OCI-LY1 (cell line): ENCODE results near the gene SERPINI1.

Experiments used
- H2AFZ ChIP-seq: fragments of 200-600 bp; sonication (generic), shearing (Covaris generic); 2 replicates; pipeline ENCODE4 v1.6.0; 2014; ENCODE audit warnings: antibody characterized with exemption, mild to moderate bottlenecking, low read length
- H3F3A ChIP-seq: fragments of 200-600 bp; sonication (generic), shearing (Covaris generic); 2 replicates; pipeline ENCODE4 v1.6.0; 2014; ENCODE audit warnings: mild to moderate bottlenecking, antibody characterized with exemption, low read length, moderate library complexity; ENCODE audit not compliant: insufficient read depth
- H3K27ac ChIP-seq: fragments of 200-600 bp; sonication (generic); 2 replicates; pipeline ENCODE4 v1.5.1; 2014; ENCODE audit warnings: low read length, mixed run types, mild to moderate bottlenecking, low read depth; ENCODE audit not compliant: poor library complexity, severe bottlenecking
- H3K27me3 ChIP-seq: fragments of 200-600 bp; sonication (generic); 2 replicates; pipeline ENCODE4 v1.6.0; 2014; ENCODE audit warnings: antibody characterized with exemption, mild to moderate bottlenecking, low read length, moderate library complexity; ENCODE audit not compliant: insufficient read depth
- H3K36me3 ChIP-seq: fragments of 200-600 bp; sonication (generic); 2 replicates; pipeline ENCODE4 v1.6.1; 2014; ENCODE audit warnings: mild to moderate bottlenecking, antibody characterized with exemption, low read length, moderate library complexity, mixed read lengths; ENCODE audit not compliant: insufficient read depth
- H3K4me1 ChIP-seq: fragments of 200-600 bp; sonication (generic); 2 replicates; pipeline ENCODE4 v1.5.1; 2014; ENCODE audit warnings: mild to moderate bottlenecking, low read length, moderate library complexity; ENCODE audit not compliant: insufficient read depth, severe bottlenecking
- H3K4me2 ChIP-seq: fragments of 200-600 bp; sonication (generic), shearing (Covaris generic); 2 replicates; pipeline ENCODE4 v1.6.1; 2014; ENCODE audit warnings: low read length
- H3K4me3 ChIP-seq: fragments of 200-600 bp; sonication (generic); 2 replicates; pipeline ENCODE4 v1.5.1; 2014; ENCODE audit warnings: low read length, low read depth, mild to moderate bottlenecking, mixed read lengths; ENCODE audit not compliant: poor library complexity, severe bottlenecking
- H3K79me2 ChIP-seq: fragments of 200-600 bp; shearing (Covaris generic); 2 replicates; pipeline ENCODE4 v1.6.1; 2016; ENCODE audit warnings: mixed run types, low read length, mixed read lengths; ENCODE audit not compliant: insufficient read depth
- H3K9ac ChIP-seq: fragments of 200-600 bp; sonication (generic), shearing (Covaris generic); 2 replicates; pipeline ENCODE4 v1.6.1; 2014; ENCODE audit warnings: mild to moderate bottlenecking, low read length, mixed read lengths
- H3K9me2 ChIP-seq: fragments of 200-600 bp; sonication (generic), shearing (Covaris generic); 2 replicates; pipeline ENCODE4 v1.6.1; 2014; ENCODE audit warnings: low read depth, mild to moderate bottlenecking, low read length, mixed read lengths
- H3K9me3 ChIP-seq: fragments of 200-600 bp; shearing (Covaris generic); 2 replicates; pipeline ENCODE4 v1.6.1; 2014; ENCODE audit warnings: low read length, mixed read lengths
- H4K20me1 ChIP-seq: fragments of 200-600 bp; sonication (generic), shearing (Covaris generic); 2 replicates; pipeline ENCODE4 v1.6.0; 2016; ENCODE audit warnings: mild to moderate bottlenecking, low read length; ENCODE audit not compliant: insufficient read depth
- EZH2 ChIP-seq: fragments of 200-600 bp; sonication (generic), shearing (Covaris generic); IDR thresholded peaks from 2 replicates; pipeline ENCODE4 v1.8.0; 2017; ENCODE audit warnings: borderline replicate concordance, mixed run types, mild to moderate bottlenecking, antibody characterized with exemption, low read length, moderate library complexity, mixed read lengths
- TF ChIP-seq, protein P1 (sequence below): fragments of 200-600 bp; sonication (generic), shearing (Covaris generic); IDR thresholded peaks from 2 replicates; pipeline ENCODE4 v1.5.1; 2017; ENCODE audit warnings: mild to moderate bottlenecking, antibody characterized with exemption, low read length, moderate library complexity, mixed read lengths

SERPINI1 gene

DNA sequence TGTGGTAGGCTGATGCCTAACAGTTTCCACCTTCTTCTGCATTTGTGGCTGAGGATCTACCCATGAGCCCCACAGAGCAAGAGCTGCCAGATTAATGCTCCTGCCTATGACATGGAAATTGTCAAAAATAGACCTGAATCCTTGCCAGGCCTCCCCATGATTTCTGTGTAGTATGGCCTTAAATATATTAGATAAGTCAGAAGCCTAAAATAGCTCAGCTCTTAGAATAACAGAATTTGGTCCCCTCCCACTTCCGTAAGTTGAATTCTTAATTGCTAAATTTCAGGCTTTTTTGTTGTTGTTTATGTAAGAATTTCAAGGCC is 129.0 kb downstream of the SERPINI1 start:
- Histone ChIP-seq H2AFZ (no peak overlapping the region), H3K4me2 (peak overlapping the region; percentile 12; the same call in 1 of the 2 replicates), H3K9me2 (no peaks in the 10 kb centered on the region), H3K79me2 (no peaks in the 10 kb centered on the region), H4K20me1 (no peaks in the 10 kb centered on the region), H3F3A (no peaks in the 10 kb centered on the region), H3K9me3 (no peaks in the 10 kb centered on the region), H3K27ac (peak overlapping the region; percentile 5), H3K9ac (no peak overlapping the region), H3K4me1 (peaks cover 26% of the 10 kb centered on the region), H3K27me3 (no peaks in the 10 kb centered on the region), H3K36me3 (no peaks in the 10 kb centered on the region; the same call in 1 of the 2 replicates), H3K4me3 (no peak overlapping the region)
- TF ChIP-seq EZH2 = no peak
- TF ChIP-seq, protein P1, sequence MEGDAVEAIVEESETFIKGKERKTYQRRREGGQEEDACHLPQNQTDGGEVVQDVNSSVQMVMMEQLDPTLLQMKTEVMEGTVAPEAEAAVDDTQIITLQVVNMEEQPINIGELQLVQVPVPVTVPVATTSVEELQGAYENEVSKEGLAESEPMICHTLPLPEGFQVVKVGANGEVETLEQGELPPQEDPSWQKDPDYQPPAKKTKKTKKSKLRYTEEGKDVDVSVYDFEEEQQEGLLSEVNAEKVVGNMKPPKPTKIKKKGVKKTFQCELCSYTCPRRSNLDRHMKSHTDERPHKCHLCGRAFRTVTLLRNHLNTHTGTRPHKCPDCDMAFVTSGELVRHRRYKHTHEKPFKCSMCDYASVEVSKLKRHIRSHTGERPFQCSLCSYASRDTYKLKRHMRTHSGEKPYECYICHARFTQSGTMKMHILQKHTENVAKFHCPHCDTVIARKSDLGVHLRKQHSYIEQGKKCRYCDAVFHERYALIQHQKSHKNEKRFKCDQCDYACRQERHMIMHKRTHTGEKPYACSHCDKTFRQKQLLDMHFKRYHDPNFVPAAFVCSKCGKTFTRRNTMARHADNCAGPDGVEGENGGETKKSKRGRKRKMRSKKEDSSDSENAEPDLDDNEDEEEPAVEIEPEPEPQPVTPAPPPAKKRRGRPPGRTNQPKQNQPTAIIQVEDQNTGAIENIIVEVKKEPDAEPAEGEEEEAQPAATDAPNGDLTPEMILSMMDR = no peak

GRCh38 chr3:167866331-167866730 is 130.8 kb downstream of the SERPINI1 start:
- Histone ChIP-seq H4K20me1 (no peaks in the 10 kb centered on the region), H3K4me1 (peaks cover 25% of the 10 kb centered on the region), H3K4me3 (no peak overlapping the region), H3K27ac (no peak overlapping the region), H2AFZ (no peak overlapping the region), H3K27me3 (no peaks in the 10 kb centered on the region), H3K9me3 (no peaks in the 10 kb centered on the region), H3K9me2 (no peaks in the 10 kb centered on the region), H3K36me3 (no peaks in the 10 kb centered on the region; the same call in 1 of the 2 replicates), H3K79me2 (no peaks in the 10 kb centered on the region), H3K9ac (no peak overlapping the region), H3K4me2 (no peak overlapping the region), H3F3A (no peaks in the 10 kb centered on the region)
- TF ChIP-seq, protein P1 = no peak
- no peak for TF ChIP-seq EZH2

DNA sequence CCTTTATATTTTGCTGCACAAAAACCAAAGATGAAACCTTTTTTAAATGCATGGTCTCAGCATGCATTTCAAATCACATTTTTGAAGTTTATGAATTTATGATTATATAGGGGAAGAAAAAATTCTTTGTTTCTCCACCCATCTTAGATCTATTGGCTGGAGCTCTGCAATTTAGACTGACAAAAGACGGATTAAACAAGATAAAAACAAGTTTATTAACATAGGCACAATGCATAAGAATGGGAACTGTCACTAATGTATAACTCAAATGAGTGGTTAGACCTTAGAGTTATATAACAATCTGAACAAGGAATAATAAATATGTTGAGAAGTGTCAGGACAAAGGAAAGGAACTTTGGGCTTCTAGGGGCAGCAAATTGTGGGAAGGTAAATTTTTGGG is 132.5 kb downstream of the SERPINI1 start:
- TF ChIP-seq EZH2 = no peak
- TF ChIP-seq, protein P1 = no peak
- Histone ChIP-seq H3F3A (no peaks in the 10 kb centered on the region), H4K20me1 (no peaks in the 10 kb centered on the region), H3K4me1 (peaks cover 14% of the 10 kb centered on the region), H3K27me3 (no peaks in the 10 kb centered on the region), H3K27ac (no peak overlapping the region), H3K79me2 (no peaks in the 10 kb centered on the region), H3K9me3 (no peaks in the 10 kb centered on the region), H3K36me3 (no peaks in the 10 kb centered on the region), H3K9me2 (no peaks in the 10 kb centered on the region), H3K4me2 (no peak overlapping the region), H3K4me3 (no peak overlapping the region), H2AFZ (no peak overlapping the region), H3K9ac (no peak overlapping the region)
